GM23338 (cell line): ENCODE measurements around the gene HCFC1. TPM values are rescaled to one million over a fixed set of nuclear protein-coding genes. Genes with fewer than 3 reads are reported as not detected.
A peak's percentile ranks its signal among the peaks of the same experiment; 100 is the strongest.

Source experiments
- ATAC-seq: fragments of 200-7000 bp; cut with Tn5 transposase; 3 replicates; pipeline ENCODE4 v1.9.1; 2020
- DNase-seq: peaks from one replicate; pipeline ENCODE4 v3.0.0-alpha.2; 2015; ENCODE audit warnings: low spot score
- H2AFZ ChIP-seq: fragments of 200-600 bp; sonication (generic); 2 replicates; pipeline ENCODE4 v1.8.0; 2016; ENCODE audit warnings: antibody characterized with exemption, mild to moderate bottlenecking, moderate library complexity
- H3F3A ChIP-seq: fragments of 200-600 bp; sonication (generic); replicated peaks from 2 replicates; pipeline ENCODE4 v1.8.0; 2017; ENCODE audit warnings: antibody characterized with exemption, mixed run types, low read depth
- H3K27ac ChIP-seq: fragments of 200-600 bp; sonication (generic); 2 replicates; pipeline ENCODE4 v1.6.1; 2016; ENCODE audit warnings: low read depth
- H3K27me3 ChIP-seq: fragments of 200-600 bp; sonication (generic); 2 replicates; pipeline ENCODE4 v1.8.0; 2016; ENCODE audit warnings: mild to moderate bottlenecking, mixed run types, moderate library complexity; ENCODE audit not compliant: insufficient read depth
- H3K36me3 ChIP-seq: fragments of 200-600 bp; sonication (generic); 2 replicates; pipeline ENCODE4 v1.8.0; 2016; ENCODE audit warnings: mild to moderate bottlenecking; ENCODE audit not compliant: insufficient read depth
- H3K4me1 ChIP-seq: fragments of 200-600 bp; sonication (generic); 2 replicates; pipeline ENCODE4 v1.8.0; 2016; ENCODE audit warnings: mild to moderate bottlenecking, moderate library complexity; ENCODE audit not compliant: insufficient read depth
- H3K4me2 ChIP-seq: fragments of 200-600 bp; sonication (generic); 2 replicates; pipeline ENCODE4 v1.7.1; 2017; ENCODE audit warnings: mixed run types
- H3K4me3 ChIP-seq: fragments of 200-600 bp; sonication (generic); 2 replicates; pipeline ENCODE4 v1.6.1; 2016; ENCODE audit warnings: mixed run types
- H3K79me2 ChIP-seq: fragments of 200-600 bp; sonication (generic); replicated peaks from 2 replicates; pipeline ENCODE4 v1.8.0; 2017; ENCODE audit warnings: mild to moderate bottlenecking; ENCODE audit not compliant: insufficient read depth
- H3K9me2 ChIP-seq: fragments of 200-600 bp; sonication (generic); 2 replicates; pipeline ENCODE4 v1.8.0; 2017; ENCODE audit not compliant: insufficient read depth
- H4K20me1 ChIP-seq: fragments of 200-600 bp; sonication (generic); replicated peaks from 2 replicates; pipeline ENCODE4 v1.8.0; 2017; ENCODE audit warnings: mild to moderate bottlenecking; ENCODE audit not compliant: insufficient read depth
- H3K27ac Mint-ChIP-seq: 2 replicates; pipeline ENCODE4 v1.8.0; 2020; ENCODE audit warnings: inconsistent platforms, mild to moderate bottlenecking, moderate library complexity, mixed read lengths
- H3K27me3 Mint-ChIP-seq: 3 replicates; pipeline ENCODE4 v1.8.0; 2022; ENCODE audit warnings: low read depth, mild to moderate bottlenecking, moderate library complexity, mixed read lengths, inconsistent platforms; ENCODE audit not compliant: insufficient read depth, poor library complexity
- H3K36me3 Mint-ChIP-seq: 3 replicates; pipeline ENCODE4 v1.8.0; 2021; ENCODE audit warnings: low read depth, mild to moderate bottlenecking, inconsistent platforms, moderate library complexity, mixed read lengths
- H3K4me1 Mint-ChIP-seq: 3 replicates; pipeline ENCODE4 v1.8.0; 2020; ENCODE audit warnings: mild to moderate bottlenecking, inconsistent platforms, mixed read lengths
- H3K4me3 Mint-ChIP-seq: 3 replicates; pipeline ENCODE4 v1.8.0; 2021; ENCODE audit warnings: moderate library complexity, mild to moderate bottlenecking, inconsistent platforms, mixed read lengths
- H3K9me3 Mint-ChIP-seq: 3 replicates; pipeline ENCODE4 v1.8.0; 2020; ENCODE audit warnings: moderate library complexity, mild to moderate bottlenecking, inconsistent platforms, mixed read lengths
- CREB1 ChIP-seq: fragments of 250-450 bp; sonication (Bioruptor Pico); IDR thresholded peaks from 2 replicates; pipeline ENCODE4 v1.5.0; 2020; ENCODE audit warnings: low read depth, mild to moderate bottlenecking, moderate library complexity
- EZH2phosphoT487 ChIP-seq: fragments of 200-600 bp; sonication (generic); IDR thresholded peaks from one replicate; pipeline ENCODE4 v1.8.1; 2018; ENCODE audit warnings: antibody characterized with exemption; ENCODE audit not compliant: unreplicated experiment
- POLR2AphosphoS5 ChIP-seq: IDR thresholded peaks from 2 replicates; pipeline ENCODE4 v1.6.1; 2016; ENCODE audit warnings: antibody characterized with exemption, low read depth
- STAT1 ChIP-seq: IDR thresholded peaks from one replicate; pipeline ENCODE4 v1.6.1; 2016; ENCODE audit warnings: antibody characterized with exemption; ENCODE audit not compliant: unreplicated experiment
- polyA plus RNA-seq: library from polyadenylated mRNA; unstranded; fragments of >200 nt; fragmentation: Nextera tagmentation; extraction: Ambion mirVana; gene quantifications from 2 replicates; pipeline ENCODE4 v1.2.1, GENCODE V29; 2016
- total RNA-seq: library from RNA; depleted of rRNA; stranded (reverse); fragments of >200 nt; shearing (Covaris generic); gene quantifications from 2 replicates; pipeline ENCODE4 v1.2.3, GENCODE V29; 2014
- TF ChIP-seq, protein P1 (sequence below): IDR thresholded peaks from 2 replicates; pipeline ENCODE4 v1.6.1; 2016; ENCODE audit warnings: antibody characterized with exemption
- TF ChIP-seq, protein P2 (sequence below): fragments of 250-450 bp; sonication (Bioruptor Pico); IDR thresholded peaks from 2 replicates; pipeline ENCODE4 v1.5.0; 2020; ENCODE audit warnings: mild to moderate bottlenecking, moderate library complexity

The HCFC1 gene
- total and polyA plus RNA-seq, 2 experiments from 2014 or later = 33.0 to 188 TPM

DNA sequence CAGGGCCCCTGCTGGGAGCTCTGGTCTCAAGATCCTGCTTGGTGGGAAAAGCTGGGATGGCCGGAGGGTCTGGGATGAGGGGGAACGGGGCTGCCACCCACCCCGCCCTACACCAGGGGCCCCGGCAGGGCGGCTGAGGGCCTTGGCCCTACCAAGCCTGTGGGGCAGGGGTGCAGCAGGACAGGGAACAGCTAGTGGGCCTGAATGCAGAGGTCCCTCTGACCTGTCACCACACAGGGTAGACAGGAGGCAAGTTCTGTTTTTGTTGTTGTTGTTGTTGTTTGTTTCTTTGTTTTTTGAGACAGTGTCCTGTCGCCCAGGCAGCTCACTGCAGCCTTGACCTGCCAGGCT lies 26.8 kb downstream of the HCFC1 start (continued):
- TF ChIP-seq, protein P1, sequence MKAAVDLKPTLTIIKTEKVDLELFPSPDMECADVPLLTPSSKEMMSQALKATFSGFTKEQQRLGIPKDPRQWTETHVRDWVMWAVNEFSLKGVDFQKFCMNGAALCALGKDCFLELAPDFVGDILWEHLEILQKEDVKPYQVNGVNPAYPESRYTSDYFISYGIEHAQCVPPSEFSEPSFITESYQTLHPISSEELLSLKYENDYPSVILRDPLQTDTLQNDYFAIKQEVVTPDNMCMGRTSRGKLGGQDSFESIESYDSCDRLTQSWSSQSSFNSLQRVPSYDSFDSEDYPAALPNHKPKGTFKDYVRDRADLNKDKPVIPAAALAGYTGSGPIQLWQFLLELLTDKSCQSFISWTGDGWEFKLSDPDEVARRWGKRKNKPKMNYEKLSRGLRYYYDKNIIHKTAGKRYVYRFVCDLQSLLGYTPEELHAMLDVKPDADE = no peak

DNA sequence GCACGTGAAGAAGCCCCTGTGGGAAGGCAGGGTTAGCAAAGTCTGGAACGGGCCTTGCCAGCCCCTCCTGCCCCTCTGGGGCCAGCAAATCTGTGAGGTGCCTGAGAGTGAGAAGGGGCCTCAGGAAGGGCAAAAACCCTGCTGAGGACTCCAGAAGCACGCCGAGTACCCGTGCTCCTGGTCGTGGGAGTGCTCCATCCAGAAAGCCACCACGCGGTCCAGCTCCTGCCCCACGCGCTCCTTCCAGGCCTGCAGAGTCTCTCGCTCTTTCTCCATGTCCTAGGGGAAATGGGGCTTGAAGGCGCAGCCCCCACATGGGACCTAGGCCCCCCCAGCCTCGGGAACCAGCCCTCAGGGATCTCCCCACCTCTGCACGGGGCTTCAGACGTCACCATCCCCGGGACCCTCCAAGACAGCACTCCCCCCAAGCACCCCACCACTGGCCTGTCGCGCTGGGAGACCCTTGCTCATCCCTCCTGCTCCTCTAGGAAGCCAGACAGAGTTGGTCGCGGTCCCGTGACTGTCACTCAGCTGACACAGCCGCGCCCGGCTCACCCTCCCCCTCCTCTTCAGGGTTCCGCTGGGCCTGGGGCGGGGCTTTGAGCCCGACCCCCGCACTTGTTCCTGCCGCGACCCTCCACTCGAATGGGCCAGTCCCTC lies 27.3 kb downstream of the HCFC1 start, which contains the start of gene RENBP:
Gene RENBP, minus strand, starts transcription at position 504 of the 660 bp plus-strand sequence. Its CDS starts 33 bp downstream, at position 471.
- peak within 1 kb of the TSS; percentile 71 for H3K4me2 ChIP-seq

More for the DNA sequence above, 27.3 kb downstream of the HCFC1 start, which contains the start of gene RENBP:
- Histone ChIP-seq H3K27me3 (no peaks in the 10 kb centered on the region), H3K36me3 (no peaks in the 10 kb centered on the region), H3K27ac (no peak within 1 kb of the TSS), H3K79me2 (no peaks in the 10 kb centered on the region), H2AFZ (no peak within 1 kb of the TSS), H3K9me2 (no peaks in the 10 kb centered on the region), H3F3A (no peaks in the 10 kb centered on the region), H3K4me3 (peak within 1 kb of the TSS; percentile 41; the same call in 1 of the 2 replicates), H4K20me1 (no peaks in the 10 kb centered on the region), H3K4me1 (peaks cover 4% of the 10 kb centered on the region; the same call in 1 of the 2 replicates)
- Mint-ChIP-seq H3K4me3 (peak within 1 kb of the TSS; percentile 62), H3K36me3 (peaks cover 10% of the 10 kb centered on the region), H3K27me3 (peaks cover 5% of the 10 kb centered on the region), H3K27ac (no peak within 1 kb of the TSS), H3K9me3 (no peaks in the 10 kb centered on the region), H3K4me1 (peaks cover 32% of the 10 kb centered on the region)
- TF ChIP-seq EZH2phosphoT487 = no peak
- 0 out of 2 replicates have a peak, but pooled peaks have one; percentile 3 for TF ChIP-seq CREB1 (CRISPR knock-in tag)
- TF ChIP-seq, protein P2, sequence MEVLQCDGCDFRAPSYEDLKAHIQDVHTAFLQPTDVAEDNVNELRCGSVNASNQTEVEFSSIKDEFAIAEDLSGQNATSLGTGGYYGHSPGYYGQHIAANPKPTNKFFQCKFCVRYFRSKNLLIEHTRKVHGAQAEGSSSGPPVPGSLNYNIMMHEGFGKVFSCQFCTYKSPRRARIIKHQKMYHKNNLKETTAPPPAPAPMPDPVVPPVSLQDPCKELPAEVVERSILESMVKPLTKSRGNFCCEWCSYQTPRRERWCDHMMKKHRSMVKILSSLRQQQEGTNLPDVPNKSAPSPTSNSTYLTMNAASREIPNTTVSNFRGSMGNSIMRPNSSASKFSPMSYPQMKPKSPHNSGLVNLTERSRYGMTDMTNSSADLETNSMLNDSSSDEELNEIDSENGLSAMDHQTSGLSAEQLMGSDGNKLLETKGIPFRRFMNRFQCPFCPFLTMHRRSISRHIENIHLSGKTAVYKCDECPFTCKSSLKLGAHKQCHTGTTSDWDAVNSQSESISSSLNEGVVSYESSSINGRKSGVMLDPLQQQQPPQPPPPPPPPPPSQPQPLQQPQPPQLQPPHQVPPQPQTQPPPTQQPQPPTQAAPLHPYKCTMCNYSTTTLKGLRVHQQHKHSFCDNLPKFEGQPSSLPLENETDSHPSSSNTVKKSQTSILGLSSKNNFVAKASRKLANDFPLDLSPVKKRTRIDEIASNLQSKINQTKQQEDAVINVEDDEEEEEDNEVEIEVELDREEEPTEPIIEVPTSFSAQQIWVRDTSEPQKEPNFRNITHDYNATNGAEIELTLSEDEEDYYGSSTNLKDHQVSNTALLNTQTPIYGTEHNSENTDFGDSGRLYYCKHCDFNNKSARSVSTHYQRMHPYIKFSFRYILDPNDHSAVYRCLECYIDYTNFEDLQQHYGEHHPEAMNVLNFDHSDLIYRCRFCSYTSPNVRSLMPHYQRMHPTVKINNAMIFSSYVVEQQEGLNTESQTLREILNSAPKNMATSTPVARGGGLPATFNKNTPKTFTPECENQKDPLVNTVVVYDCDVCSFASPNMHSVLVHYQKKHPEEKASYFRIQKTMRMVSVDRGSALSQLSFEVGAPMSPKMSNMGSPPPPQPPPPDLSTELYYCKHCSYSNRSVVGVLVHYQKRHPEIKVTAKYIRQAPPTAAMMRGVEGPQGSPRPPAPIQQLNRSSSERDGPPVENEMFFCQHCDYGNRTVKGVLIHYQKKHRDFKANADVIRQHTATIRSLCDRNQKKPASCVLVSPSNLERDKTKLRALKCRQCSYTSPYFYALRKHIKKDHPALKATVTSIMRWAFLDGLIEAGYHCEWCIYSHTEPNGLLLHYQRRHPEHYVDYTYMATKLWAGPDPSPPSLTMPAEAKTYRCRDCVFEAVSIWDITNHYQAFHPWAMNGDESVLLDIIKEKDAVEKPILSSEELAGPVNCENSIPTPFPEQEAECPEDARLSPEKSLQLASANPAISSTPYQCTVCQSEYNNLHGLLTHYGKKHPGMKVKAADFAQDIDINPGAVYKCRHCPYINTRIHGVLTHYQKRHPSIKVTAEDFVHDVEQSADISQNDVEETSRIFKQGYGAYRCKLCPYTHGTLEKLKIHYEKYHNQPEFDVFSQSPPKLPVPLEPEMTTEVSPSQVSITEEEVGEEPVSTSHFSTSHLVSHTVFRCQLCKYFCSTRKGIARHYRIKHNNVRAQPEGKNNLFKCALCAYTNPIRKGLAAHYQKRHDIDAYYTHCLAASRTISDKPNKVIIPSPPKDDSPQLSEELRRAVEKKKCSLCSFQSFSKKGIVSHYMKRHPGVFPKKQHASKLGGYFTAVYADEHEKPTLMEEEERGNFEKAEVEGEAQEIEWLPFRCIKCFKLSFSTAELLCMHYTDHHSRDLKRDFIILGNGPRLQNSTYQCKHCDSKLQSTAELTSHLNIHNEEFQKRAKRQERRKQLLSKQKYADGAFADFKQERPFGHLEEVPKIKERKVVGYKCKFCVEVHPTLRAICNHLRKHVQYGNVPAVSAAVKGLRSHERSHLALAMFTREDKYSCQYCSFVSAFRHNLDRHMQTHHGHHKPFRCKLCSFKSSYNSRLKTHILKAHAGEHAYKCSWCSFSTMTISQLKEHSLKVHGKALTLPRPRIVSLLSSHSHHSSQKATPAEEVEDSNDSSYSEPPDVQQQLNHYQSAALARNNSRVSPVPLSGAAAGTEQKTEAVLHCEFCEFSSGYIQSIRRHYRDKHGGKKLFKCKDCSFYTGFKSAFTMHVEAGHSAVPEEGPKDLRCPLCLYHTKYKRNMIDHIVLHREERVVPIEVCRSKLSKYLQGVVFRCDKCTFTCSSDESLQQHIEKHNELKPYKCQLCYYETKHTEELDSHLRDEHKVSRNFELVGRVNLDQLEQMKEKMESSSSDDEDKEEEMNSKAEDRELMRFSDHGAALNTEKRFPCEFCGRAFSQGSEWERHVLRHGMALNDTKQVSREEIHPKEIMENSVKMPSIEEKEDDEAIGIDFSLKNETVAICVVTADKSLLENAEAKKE = no peak
- no peak for TF ChIP-seq STAT1
- no peak for TF ChIP-seq POLR2AphosphoS5
- ATAC-seq = peak; percentile 8
- DNase-seq = peak; percentile 70
